Measurements from ENCODE around the gene LPCAT2. TPM values are rescaled to one million over a fixed set of nuclear protein-coding genes. Genes with fewer than 3 reads are reported as not detected.

The LPCAT2 gene
- total RNA-seq, 2 experiments from 2014 or later = 0.37 to 0.59 TPM

DNA sequence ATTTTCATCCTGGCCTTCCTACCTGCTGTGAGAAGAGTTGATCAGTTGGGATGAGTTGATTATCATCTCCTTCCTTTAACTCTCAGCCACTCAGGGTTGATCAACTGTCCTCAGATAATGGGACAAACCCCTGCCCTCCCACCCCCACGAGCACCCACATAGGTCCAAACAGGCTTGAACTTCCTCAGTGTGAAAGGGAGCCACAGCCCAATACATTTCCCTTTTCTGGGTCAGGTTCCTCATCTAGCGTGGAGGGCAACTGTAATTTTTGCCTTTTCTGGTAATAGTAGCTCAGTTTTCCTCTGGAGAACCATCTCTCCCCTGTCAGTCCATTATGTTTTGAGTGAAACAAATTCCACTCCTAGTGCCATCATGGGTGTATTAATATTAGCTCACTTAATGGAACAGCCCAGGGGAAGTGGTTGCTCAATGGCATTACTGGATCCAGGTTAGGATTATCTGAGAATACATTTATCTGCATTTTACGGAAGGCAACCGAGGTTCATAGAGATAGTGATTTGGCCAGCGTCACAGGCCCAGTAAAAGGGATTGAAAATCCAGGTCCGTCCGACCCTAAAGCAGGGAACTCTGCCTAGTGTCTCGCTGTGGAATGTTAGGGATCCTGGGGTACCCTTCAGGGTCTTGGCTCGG is 476 bp upstream of the LPCAT2 start:
- H3K9me3 Mint-ChIP-seq (ENCODE audit: low read depth) = peaks cover 11% of the 10 kb centered on the region
- POLR2A ChIA-PET = no interaction called here
- no peaks in the 10 kb centered on the region for H3K36me3 Mint-ChIP-seq (ENCODE audit: low read depth)
- peaks cover 31% of the 10 kb centered on the region for H3K27me3 Mint-ChIP-seq
- H3K27ac Mint-ChIP-seq = no peak overlapping the region
- peaks cover 9% of the 10 kb centered on the region for H3K4me1 Mint-ChIP-seq
- CTCF ChIA-PET = interaction anchor here (1.1 kb wide), 1 partner anchor 44 kb away, joined by 3 read pairs; no protein-coding TSS in a partner anchor
- DNase-seq (no peak), ATAC-seq (no peak)
- intact Hi-C loops (cut with DNase I, micrococcal nuclease) = loop anchor here in 1 of 2 experiments (2.0 kb wide), 1 partner anchor 38 kb away; no protein-coding TSS in a partner anchor
- H3K4me3 Mint-ChIP-seq = peak overlapping the region; percentile 43

DNA sequence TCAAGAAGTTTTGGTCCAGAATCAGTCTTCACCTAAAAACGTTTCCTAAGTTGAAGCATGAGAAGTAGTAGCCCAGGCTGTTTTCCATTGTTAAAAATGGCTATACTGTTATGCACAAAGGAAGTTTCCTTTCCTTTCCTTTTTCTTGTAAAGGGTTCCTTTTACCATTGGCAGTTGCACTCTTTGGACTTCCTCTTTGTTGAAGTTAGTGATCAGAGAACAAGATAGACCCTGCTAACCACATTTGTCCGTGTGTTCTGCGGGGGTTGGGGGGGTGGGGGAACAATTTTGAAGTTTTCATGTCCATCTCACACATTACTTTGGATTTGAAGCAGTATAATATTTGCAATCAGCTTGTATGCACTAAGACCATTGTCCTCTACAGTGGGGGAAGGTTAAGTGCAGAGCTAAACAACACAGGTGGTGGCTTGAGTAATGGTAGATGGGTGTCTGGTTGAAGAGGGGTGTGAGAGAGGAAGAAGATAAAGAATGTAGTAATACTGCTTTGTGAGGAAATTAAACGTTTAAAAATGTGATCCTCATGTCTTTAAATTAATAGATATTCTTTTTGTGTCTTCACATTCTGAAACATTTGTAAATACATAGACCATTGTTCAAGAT is 1.4 kb downstream of the LPCAT2 start:
- peaks cover 31% of the 10 kb centered on the region for H3K27me3 Mint-ChIP-seq
- ChIA-PET POLR2A (no interaction called here), CTCF (no interaction called here)
- no peak overlapping the region for H3K4me3 Mint-ChIP-seq
- no peak overlapping the region for H3K27ac Mint-ChIP-seq
- no peak for ATAC-seq
- no peak for DNase-seq
- peaks cover 9% of the 10 kb centered on the region for H3K4me1 Mint-ChIP-seq
- H3K9me3 Mint-ChIP-seq (ENCODE audit: low read depth) = peaks cover 11% of the 10 kb centered on the region
- intact Hi-C loops (cut with DNase I, micrococcal nuclease) = no loop called here
- no peaks in the 10 kb centered on the region for H3K36me3 Mint-ChIP-seq (ENCODE audit: low read depth)

DNA sequence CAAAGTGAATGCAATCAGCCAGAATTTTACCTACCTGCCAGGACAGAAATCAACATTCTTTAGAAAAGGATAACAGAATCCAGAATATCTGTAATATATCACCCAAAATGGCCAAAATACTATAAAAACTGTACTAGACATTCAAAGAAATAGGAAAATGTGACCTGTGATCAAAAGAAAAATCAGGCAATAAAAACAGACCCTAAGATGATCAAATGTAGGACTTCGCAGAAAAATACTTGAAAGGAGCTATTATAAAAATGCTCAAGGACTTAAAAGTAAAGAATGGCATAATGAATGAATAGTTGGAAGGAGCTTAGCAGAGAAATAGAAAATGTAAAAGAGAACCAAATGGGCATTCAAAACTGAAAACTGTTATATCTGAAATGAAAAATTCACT is 4.1 kb downstream of the LPCAT2 start:
- H3K27ac Mint-ChIP-seq = no peak overlapping the region
- no peak for DNase-seq
- peaks cover 11% of the 10 kb centered on the region for H3K9me3 Mint-ChIP-seq (ENCODE audit: low read depth)
- intact Hi-C loops (cut with DNase I, micrococcal nuclease) = no loop called here
- ChIA-PET POLR2A (no interaction called here), CTCF (interaction anchor here (1.4 to 3.2 kb wide), 2 partner anchors 11 to 48 kb away, joined by 3 to 15 read pairs; no protein-coding TSS in a partner anchor)
- H3K4me1 Mint-ChIP-seq = peaks cover 9% of the 10 kb centered on the region
- no peaks in the 10 kb centered on the region for H3K36me3 Mint-ChIP-seq (ENCODE audit: low read depth)
- H3K27me3 Mint-ChIP-seq = peaks cover 28% of the 10 kb centered on the region
- no peak overlapping the region for H3K4me3 Mint-ChIP-seq
- ATAC-seq = no peak

DNA sequence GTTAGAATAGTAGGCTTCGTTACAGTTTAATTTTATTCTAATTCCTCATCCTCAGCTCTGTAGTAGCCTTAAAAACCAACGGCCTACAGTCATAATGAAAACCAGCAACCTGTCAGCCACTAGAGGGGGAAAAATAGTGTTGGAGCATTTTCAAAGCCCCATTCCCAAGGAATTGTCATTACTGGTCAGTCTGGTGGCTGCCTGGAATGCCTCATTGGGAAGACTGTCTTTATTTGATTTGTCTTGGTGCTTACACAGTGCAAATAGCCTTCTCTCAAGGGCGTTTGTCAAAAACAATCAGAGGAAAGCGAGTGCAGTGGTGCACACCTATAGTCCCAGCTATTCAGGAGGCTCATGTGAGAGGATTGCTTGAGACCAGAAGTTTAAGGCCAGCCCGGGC is 4.7 kb downstream of the LPCAT2 start:
- intact Hi-C loops (cut with DNase I, micrococcal nuclease) = no loop called here
- no peak for DNase-seq
- no peak for ATAC-seq
- Mint-ChIP-seq H3K9me3 (ENCODE audit: low read depth) (peaks cover 11% of the 10 kb centered on the region), H3K27me3 (peaks cover 24% of the 10 kb centered on the region), H3K27ac (no peak overlapping the region), H3K4me1 (peaks cover 7% of the 10 kb centered on the region), H3K4me3 (no peak overlapping the region), H3K36me3 (ENCODE audit: low read depth) (no peaks in the 10 kb centered on the region)
- ChIA-PET CTCF (interaction anchor here (3.2 kb wide), 1 partner anchor 49 kb away, joined by 15 read pairs; no protein-coding TSS in a partner anchor), POLR2A (interaction anchor here (0.7 kb wide), 1 partner anchor 359 kb away, joined by 4 read pairs; no protein-coding TSS in a partner anchor)

DNA sequence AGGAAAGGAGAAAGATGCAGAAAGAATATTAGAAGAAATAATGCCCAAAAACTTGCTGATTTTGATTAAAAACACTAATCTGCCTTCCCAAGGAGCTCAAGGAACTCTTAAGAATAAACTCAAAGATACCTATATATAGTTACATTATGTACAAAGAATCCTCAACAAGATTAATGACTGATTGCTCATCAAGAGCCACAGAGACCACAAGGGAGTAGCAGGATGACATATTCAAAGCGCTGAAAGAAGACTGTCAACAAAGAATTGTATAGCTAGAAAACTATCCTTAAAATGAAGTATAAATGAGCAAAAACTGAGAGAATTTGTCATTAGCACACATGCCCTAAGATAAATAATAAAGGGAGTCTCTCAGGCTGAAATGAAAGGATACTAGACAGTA is 6.2 kb downstream of the LPCAT2 start:
- H3K4me1 Mint-ChIP-seq = no peaks in the 10 kb centered on the region
- ChIA-PET CTCF (no interaction called here), POLR2A (interaction anchor here (1.1 kb wide), 1 partner anchor 52 kb away, joined by 3 read pairs; no protein-coding TSS in a partner anchor)
- intact Hi-C loops (cut with DNase I, micrococcal nuclease) = no loop called here
- H3K36me3 Mint-ChIP-seq (ENCODE audit: low read depth) = no peaks in the 10 kb centered on the region
- H3K27ac Mint-ChIP-seq = no peak overlapping the region
- peaks cover 13% of the 10 kb centered on the region for H3K27me3 Mint-ChIP-seq
- DNase-seq = no peak
- H3K4me3 Mint-ChIP-seq = no peak overlapping the region
- ATAC-seq = no peak
- peaks cover 12% of the 10 kb centered on the region for H3K9me3 Mint-ChIP-seq (ENCODE audit: low read depth)

DNA sequence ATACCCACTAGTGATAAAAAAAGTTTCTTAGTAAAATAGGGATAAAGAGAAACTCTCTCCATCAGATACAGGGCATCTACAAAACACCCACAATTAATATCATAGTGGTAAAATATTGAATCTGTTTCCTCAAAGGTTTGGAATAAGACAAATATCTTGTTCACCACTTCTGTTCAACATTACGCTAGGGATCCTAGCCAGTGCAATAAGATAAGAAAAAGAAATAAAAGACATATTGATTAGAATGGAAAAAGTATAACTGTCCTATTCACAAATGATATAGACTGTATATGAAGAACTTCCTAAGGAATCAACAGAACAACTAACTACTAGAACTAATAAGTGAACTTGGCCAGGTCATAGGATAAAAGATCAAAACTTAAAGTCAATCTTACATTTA is 12.9 kb downstream of the LPCAT2 start:
- ChIA-PET POLR2A (no interaction called here), CTCF (interaction anchor here (1.2 kb wide), 1 partner anchor 57 kb away, joined by 4 read pairs; no protein-coding TSS in a partner anchor)
- no peak overlapping the region for H3K27ac Mint-ChIP-seq
- no peaks in the 10 kb centered on the region for H3K4me1 Mint-ChIP-seq
- peaks cover 7% of the 10 kb centered on the region for H3K9me3 Mint-ChIP-seq (ENCODE audit: low read depth)
- intact Hi-C loops (cut with DNase I, micrococcal nuclease) = no loop called here
- H3K36me3 Mint-ChIP-seq (ENCODE audit: low read depth) = no peaks in the 10 kb centered on the region
- H3K4me3 Mint-ChIP-seq = no peak overlapping the region
- DNase-seq (no peak), ATAC-seq (no peak)
- H3K27me3 Mint-ChIP-seq = no peaks in the 10 kb centered on the region

DNA sequence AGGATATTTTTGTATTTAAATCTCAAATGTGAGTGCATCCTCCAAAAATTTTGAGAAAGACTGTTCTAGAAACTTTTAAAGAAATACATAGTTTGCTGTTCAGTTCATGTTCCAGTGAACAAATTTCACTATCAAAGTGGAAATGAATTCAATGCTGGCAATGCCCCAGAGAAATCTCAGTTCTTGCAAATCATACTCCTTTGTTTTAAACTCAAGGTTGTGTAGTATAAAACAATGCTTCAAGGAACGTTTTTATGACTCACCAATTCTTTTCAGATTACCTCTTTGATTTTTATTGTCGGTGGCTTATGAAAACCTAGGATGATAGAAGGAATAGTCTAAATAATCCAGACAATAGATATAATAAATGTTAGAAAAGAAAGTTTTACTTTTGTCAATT is 17.6 kb downstream of the LPCAT2 start:
- peaks cover 6% of the 10 kb centered on the region for H3K9me3 Mint-ChIP-seq (ENCODE audit: low read depth)
- no peak for DNase-seq
- ChIA-PET CTCF (interaction anchor here (0.9 kb wide), 1 partner anchor 23 kb away, joined by 3 read pairs; no protein-coding TSS in a partner anchor), POLR2A (no interaction called here)
- intact Hi-C loops (cut with DNase I, micrococcal nuclease) = no loop called here
- H3K27me3 Mint-ChIP-seq = no peaks in the 10 kb centered on the region
- H3K4me1 Mint-ChIP-seq = no peaks in the 10 kb centered on the region
- ATAC-seq = no peak
- no peak overlapping the region for H3K27ac Mint-ChIP-seq
- H3K36me3 Mint-ChIP-seq (ENCODE audit: low read depth) = no peaks in the 10 kb centered on the region
- H3K4me3 Mint-ChIP-seq = no peak overlapping the region

DNA sequence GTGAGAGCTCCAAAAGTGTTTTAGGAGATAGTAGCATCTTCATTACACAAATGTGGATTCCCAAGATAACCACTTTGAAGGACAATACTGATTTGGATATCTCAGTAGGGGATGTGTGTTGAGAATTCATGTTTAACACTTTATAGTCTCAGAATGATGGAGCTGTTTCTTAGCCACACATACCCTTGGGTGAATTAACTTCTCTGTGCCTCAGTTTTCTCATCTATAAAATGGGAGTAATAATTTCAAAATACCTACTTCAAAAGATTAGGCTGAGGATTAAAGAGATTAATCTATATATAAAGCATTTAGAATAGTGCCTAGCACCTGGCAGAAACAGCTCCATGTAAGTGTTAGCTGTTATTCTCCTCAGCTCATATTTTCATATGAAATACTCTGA is 19.0 kb downstream of the LPCAT2 start:
- no peak overlapping the region for H3K27ac Mint-ChIP-seq
- no peaks in the 10 kb centered on the region for H3K36me3 Mint-ChIP-seq (ENCODE audit: low read depth)
- H3K4me1 Mint-ChIP-seq = no peaks in the 10 kb centered on the region
- POLR2A ChIA-PET = interaction anchor here (0.7 kb wide), 1 partner anchor 429 kb away, joined by 3 read pairs; no protein-coding TSS in a partner anchor
- intact Hi-C loops (cut with DNase I, micrococcal nuclease) = no loop called here
- no peak overlapping the region for H3K4me3 Mint-ChIP-seq
- no peak for DNase-seq
- CTCF ChIA-PET = interaction anchor here (1.3 kb wide), 1 partner anchor 63 kb away, joined by 6 read pairs; no protein-coding TSS in a partner anchor
- H3K27me3 Mint-ChIP-seq = no peaks in the 10 kb centered on the region
- H3K9me3 Mint-ChIP-seq (ENCODE audit: low read depth) = no peaks in the 10 kb centered on the region
- no peak for ATAC-seq

DNA sequence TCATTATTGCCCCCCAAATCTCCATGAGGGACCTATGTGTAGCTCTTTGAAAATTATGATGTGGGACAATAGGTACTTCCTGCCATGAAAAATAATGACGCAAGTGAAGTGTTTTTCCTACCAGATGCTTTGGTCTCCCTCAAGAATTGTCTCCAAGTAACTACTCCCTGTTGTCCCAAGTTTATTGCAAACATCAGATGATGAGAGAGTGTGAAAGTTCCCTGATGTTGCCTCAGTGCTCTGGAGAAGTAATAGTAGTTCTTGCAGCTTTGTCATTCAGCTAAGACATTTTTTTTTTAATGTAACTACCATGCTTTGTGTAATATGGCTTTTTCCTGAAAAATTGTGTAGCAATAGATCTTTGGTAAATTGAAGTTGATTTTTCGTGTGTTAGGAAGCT is 20.1 kb downstream of the LPCAT2 start:
- Mint-ChIP-seq H3K9me3 (ENCODE audit: low read depth) (no peaks in the 10 kb centered on the region), H3K36me3 (ENCODE audit: low read depth) (no peaks in the 10 kb centered on the region), H3K4me1 (no peaks in the 10 kb centered on the region), H3K27ac (no peak overlapping the region), H3K27me3 (no peaks in the 10 kb centered on the region), H3K4me3 (no peak overlapping the region)
- ChIA-PET CTCF (no interaction called here), POLR2A (no interaction called here)
- ATAC-seq = no peak
- no peak for DNase-seq
- intact Hi-C loops (cut with DNase I, micrococcal nuclease) = no loop called here

DNA sequence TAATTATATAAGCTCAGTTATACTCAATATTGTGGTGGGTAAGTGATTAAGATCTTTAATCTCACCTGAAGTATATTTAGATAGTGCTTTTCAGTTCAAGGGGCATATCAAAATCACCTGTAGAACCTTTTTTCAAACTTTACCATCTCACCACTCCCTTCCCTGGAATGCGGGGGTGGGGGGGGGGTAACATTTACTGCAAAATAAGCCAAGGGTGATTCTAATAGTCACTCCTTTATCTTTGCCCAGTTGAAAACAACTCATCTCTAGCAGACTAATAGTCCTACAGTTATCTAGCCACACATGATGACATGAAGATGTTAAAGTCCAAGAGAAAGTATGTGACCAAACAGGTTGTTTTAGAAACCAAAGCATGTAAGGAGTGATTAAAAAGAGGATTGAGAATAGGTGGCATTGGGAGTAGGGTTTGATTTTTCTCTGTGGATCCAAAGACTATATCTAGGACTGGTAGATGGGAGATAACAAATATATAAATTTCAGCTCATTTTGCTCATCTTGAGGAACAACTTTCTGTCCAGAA is 21.5 kb downstream of the LPCAT2 start:
- Mint-ChIP-seq H3K36me3 (ENCODE audit: low read depth) (no peaks in the 10 kb centered on the region), H3K4me3 (no peak overlapping the region), H3K27ac (no peak overlapping the region), H3K4me1 (no peaks in the 10 kb centered on the region), H3K27me3 (no peaks in the 10 kb centered on the region), H3K9me3 (ENCODE audit: low read depth) (no peaks in the 10 kb centered on the region)
- ChIA-PET CTCF (no interaction called here), POLR2A (no interaction called here)
- DNase-seq (no peak), ATAC-seq (no peak)
- intact Hi-C loops (cut with DNase I, micrococcal nuclease) = no loop called here

DNA sequence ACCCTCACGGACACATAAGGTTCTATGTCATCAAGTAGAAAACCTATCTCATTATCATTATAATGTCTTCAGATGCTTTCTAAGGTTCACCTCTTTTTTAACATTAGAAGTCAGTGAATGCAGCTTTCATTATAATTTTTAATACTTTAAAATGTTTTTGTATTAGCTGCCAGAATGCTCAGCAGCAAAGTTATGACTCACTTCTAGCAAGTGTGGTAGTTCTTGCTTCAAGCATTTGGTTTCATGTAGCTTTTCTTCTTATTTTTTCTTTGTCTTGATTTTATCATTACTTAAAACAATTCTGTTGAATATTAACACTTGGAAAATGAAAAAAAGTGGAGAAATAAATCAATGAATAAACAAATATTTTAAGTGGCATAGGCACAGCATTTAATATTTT is 23.4 kb downstream of the LPCAT2 start:
- Mint-ChIP-seq H3K4me1 (no peaks in the 10 kb centered on the region), H3K27ac (no peak overlapping the region), H3K4me3 (no peak overlapping the region), H3K27me3 (no peaks in the 10 kb centered on the region), H3K9me3 (ENCODE audit: low read depth) (no peaks in the 10 kb centered on the region), H3K36me3 (ENCODE audit: low read depth) (no peaks in the 10 kb centered on the region)
- intact Hi-C loops (cut with DNase I, micrococcal nuclease) = no loop called here
- ChIA-PET POLR2A (no interaction called here), CTCF (interaction anchor here (1.8 kb wide), 1 partner anchor 68 kb away, joined by 6 read pairs; no protein-coding TSS in a partner anchor)
- ATAC-seq (no peak), DNase-seq (no peak)

DNA sequence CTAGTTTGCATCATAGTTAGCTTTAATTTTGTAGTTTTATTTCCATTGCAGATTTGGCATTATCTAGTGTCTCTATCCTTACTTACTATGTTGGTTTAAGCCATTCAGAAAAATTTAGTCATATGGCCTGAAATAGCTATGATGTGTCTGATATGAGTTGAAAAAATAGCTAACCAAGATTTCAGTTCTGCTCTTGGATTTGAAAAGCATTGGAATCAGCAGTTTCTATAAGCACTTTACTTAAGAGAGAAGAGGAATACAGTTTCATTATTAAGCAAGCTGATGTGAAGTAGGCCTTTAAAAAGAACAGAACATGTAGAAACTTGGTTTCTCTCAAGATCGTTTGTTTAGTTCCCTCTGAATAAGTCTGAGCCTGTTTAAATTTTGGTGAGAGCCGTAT is 25.9 kb downstream of the LPCAT2 start:
- intact Hi-C loops (cut with DNase I, micrococcal nuclease) = no loop called here
- no peak for DNase-seq
- Mint-ChIP-seq H3K36me3 (ENCODE audit: low read depth) (no peaks in the 10 kb centered on the region), H3K27me3 (no peaks in the 10 kb centered on the region), H3K27ac (no peak overlapping the region), H3K4me1 (no peaks in the 10 kb centered on the region), H3K4me3 (no peak overlapping the region), H3K9me3 (ENCODE audit: low read depth) (no peaks in the 10 kb centered on the region)
- CTCF ChIA-PET = interaction anchor here (0.6 to 1.2 kb wide), 2 partner anchors 13 to 58 kb away, joined by 3 to 4 read pairs; no protein-coding TSS in a partner anchor
- no peak for ATAC-seq
- POLR2A ChIA-PET = no interaction called here
